GM21723 (cell line): ENCODE results near the gene NCKIPSD.

Experiments used
- ATAC-seq: cut with Tn5 transposase; IDR thresholded peaks from one replicate; pipeline ENCODE4 v1.9.1; 2021; ENCODE audit warnings: mild to moderate bottlenecking, moderate library complexity; ENCODE audit not compliant: unreplicated experiment

Gene NCKIPSD

DNA sequence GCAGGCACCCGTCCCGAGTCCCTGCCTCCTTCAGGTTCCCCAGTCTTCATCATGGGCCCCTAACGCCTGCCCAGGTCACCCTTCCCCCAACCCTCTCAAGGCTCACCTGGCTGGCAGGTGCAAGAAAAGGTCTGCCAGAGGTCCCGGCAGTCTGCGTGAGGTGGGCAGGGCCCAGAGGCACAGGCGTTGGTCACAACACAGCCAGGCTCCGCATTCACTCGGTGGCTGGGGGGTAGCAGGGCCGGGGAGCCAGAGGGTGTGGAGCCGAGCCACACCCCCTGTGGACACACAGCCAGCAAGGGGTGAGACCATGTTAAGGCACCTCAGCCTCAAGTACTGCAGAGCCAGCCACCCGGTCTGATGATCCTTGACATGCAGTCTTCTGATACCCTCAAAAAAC, 33.9 kb downstream of the NCKIPSD start:
- no peak for ATAC-seq

- no peak for ATAC-seq
Observed at GRCh38 chr3:48650723-48651122, 35.0 kb downstream of the NCKIPSD start.

DNA sequence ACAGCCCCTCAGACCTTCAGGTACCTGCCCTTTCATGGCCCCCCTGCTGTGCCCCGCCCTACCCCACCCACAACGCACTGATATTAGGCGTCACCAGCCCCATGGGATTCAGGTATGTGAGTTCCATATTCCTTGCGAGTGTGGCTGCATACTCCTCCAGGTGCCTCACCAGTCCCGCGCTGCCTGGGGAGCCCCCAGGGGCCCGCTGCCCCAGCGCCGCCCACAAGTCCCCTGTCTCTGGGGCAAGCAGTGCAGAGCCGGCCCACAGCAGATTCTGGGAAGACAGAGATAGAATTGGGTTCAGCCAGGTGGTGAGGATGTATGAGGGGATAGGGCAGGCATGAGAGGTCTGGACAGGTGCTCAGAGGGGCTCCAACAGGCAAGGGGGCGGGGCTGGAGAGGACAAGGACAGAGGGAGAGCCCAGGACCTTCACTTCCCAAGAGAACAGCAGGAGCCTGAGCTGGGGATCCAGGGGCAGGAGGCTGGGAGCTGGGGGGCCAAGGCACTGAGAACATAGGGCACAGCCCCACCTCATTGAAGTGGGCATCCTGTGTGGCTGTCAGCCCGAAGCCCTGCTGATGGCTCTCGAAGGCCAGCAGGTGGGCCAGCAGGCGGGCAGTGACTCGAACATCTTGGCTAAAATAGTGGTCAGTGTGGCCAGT, 37.4 kb downstream of the NCKIPSD start:
- no peak for ATAC-seq

GRCh38 chr3:48647714-48648113, 38.0 kb downstream of the NCKIPSD start:
- ATAC-seq, result no peak

DNA sequence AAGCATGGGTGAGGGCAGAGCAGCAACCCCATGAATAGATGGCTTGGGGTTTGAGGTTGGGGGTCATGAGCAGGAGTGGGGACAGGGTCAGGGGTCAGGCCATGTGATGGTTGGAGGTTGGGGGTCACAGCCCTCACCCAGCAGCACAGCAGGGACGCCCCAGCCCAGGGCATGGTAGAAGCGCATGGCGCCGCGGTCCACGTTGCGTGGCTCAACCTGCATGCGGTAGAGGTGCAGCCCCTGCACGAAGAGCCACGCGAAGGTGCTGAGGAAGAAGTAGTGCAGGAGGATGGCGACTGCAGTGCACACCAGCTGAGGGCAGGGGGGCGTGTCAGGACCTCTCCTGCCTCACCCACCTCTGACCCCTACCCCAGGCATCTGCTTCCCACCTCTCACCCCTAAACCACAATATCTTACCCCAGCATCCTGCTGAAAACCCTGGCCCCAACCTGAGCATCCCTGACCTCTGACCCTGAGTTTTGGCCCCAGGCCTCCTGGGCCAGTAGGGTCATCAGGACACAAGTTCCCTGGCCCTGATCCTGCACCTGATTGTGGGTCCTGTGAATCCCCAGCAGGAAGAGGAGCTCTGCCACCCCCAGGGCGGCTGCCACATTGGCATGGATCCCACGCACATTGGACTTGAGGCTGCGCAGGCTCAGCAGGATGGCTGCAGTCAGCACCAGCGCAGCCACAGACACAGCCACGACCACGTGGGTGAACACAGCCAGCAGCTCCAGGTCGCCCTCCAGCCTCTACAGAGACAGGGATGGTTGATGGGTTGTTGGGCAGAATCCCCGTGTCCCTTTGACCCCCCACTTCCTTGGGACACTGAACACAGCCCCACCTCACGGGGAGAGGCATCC, 40.6 kb downstream of the NCKIPSD start:
- ATAC-seq, result no peak

- no peak for ATAC-seq
Observed at GRCh38 chr3:48642605-48643004, 43.1 kb downstream of the NCKIPSD start.

DNA sequence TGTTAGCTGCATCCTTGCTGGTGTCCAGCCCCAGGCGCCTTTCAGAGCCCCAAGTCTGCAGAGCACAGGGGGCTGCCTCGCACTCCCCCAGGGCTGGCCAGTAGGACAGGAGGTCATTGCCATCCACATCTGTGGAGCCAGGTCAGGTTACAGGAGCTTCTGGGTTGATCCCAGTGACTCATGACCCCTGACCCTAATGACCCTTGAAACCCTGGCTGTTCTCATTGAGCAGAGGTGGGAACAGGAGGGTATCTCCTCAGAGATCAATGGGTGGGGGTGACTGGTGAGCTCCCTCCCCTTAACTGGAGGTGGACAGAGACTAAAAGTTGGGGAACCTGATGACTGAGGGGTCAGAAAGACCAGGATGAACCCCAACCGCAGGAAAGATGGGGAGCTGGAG, 44.3 kb downstream of the NCKIPSD start:
- no peak for ATAC-seq

DNA sequence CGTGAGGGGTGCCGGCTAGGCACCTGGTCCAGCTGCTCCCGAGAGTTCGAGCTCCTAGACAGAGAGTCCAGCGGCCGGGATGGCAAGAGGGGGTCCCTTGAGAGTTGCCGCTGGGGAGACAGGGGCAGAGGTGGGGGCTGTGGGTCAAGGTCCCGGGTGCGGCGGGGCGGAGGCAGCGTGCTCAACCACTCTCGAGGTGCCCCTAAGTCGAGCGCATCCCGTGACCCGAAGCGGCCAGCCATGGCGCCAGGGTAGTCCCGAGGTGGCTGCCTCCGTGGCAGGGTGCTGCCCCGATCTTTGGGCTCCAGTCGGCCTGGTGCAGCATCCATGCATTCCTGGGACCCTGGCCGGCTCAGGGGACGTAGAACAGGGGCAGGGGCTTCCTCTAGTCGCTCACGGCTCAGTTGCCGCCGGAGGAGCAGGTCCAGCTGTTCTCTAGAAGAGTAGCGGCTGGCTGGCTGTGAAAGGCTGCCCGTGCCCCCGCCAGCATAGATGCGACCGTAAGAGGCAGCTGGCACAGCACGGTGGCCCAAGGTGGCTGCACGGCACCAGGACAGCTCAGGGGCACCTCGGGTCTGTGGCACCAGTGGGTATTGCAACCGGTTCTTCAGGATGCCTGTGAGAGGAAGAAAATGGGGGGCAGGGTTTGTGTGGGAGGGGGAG, 45.6 kb downstream of the NCKIPSD start:
- ATAC-seq, result no peak

GRCh38 chr3:48637305-48637704, 48.4 kb downstream of the NCKIPSD start:
- ATAC-seq, result no peak

- no peak for ATAC-seq
Observed at GRCh38 chr3:48636149-48636655, 49.5 kb downstream of the NCKIPSD start.

GRCh38 chr3:48635222-48636021, 50.3 kb downstream of the NCKIPSD start, which contains the start of gene SLC26A6:
SLC26A6 (minus strand) TSS chr3:48635461; CDS start chr3:48635393, 68 bp downstream.
- peak; percentile 88 for ATAC-seq

DNA sequence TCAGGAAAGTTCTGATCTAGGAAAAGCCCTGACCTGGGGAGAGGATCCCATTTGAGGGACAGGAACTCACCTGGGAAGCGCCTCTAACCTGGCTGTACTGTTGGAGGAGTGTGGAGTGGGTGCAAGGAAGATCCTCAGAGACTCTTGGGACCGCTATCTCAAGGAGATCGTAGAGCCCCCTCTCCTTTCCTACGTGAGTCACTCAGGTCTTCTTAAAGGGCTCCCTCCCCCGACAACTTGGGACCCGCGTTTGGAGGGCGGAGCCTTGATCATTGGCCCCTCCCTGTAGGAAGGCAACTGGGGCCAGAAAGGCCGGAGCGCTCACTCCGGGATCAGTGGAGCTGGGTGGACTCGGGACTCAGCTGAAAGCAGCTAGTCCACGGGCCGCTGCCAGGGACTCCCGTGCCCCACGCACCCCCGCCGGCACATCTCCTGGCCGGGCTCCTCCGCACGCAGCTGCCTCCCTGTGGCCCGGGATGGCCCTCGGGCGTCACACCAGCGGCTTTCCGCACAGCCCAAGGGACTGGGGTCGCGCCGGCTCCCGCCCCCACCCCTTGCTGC, 51.0 kb downstream of the NCKIPSD start:
- ATAC-seq, result peak; percentile 31

DNA sequence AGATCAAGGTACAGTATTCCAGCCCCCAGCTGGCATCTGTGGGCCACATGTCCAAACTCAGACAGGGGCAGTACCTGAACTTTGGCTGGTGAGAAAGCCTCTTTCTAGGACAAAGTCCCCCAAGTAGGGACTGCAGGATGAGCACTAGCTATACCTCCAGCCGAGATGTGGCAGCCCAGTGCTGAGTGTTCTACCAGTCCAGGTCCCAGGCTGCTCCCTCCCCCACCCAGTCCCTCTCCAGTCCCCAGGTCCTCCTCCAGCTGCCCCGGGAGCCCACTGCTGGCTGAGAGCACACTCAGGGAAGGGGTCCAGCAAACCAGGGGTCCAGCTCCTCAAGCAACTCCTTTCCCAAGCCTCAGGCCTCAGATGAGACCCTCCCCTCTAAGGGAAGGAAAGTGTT, 52.0 kb downstream of the NCKIPSD start:
- ATAC-seq, result no peak

- ATAC-seq, result no peak
Observed at GRCh38 chr3:48633256-48633655, 52.5 kb downstream of the NCKIPSD start.

- no peak for ATAC-seq
Observed at GRCh38 chr3:48631516-48632448, 53.9 kb downstream of the NCKIPSD start.

GRCh38 chr3:48630833-48631232, 54.9 kb downstream of the NCKIPSD start:
- no peak for ATAC-seq

DNA sequence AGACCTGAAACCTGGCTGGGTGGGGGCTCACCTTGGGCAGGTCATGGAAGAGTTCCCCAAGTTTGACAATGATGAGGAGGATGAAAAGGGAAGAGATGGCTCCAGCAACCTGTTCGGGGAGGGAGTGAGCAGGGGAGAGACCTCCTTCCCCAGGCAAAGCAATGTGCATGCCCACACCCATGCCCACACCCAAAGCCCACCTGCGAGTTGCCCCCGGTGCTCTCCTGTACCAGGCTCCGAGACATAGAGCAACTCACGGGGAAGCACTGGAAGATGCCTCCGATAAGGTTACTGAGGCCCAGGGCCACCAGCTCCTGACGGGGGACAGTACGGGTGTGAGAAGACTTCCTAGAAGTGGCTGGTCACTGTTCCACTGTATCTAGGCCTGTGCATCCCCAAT, 55.3 kb downstream of the NCKIPSD start:
- ATAC-seq, result no peak

DNA sequence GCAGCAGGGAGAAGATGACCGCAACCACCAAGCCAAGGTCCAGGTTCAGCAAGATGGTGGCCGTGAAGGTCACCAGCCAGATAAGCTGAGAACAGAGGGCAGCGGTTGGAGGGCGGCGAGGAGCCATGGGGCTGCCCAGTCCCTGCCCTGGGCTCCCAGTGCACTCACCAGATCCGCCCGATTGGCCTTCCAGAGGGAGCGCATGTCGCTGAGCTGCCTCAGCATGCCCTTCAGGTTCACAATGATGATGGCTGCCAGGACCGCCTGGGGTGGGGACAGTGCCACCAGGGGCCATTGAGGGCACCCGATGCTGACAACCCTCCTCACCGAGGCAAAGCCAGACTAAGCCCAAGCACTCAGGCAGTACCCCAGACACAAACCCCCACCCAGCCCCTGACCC, 55.8 kb downstream of the NCKIPSD start:
- no peak for ATAC-seq

GRCh38 chr3:48628277-48629017, 57.3 kb downstream of the NCKIPSD start:
- ATAC-seq, result no peak
